SIG-M5 treated with dmso at 0.1 percent for 504 hours (cell line): ENCODE results near the gene BEST4.
"Not testable (repeated sequence)": the region's sequence is repeated elsewhere in the genome, so short reads cannot be mapped to it uniquely, and the experiment has no call there.

ENCODE experiments used
- DNase-seq: peaks from one replicate; lab custom pipeline; 2025; ENCODE audit not compliant: unreplicated experiment; lab: John Stamatoyannopoulos, UW

BEST4 gene

DNA sequence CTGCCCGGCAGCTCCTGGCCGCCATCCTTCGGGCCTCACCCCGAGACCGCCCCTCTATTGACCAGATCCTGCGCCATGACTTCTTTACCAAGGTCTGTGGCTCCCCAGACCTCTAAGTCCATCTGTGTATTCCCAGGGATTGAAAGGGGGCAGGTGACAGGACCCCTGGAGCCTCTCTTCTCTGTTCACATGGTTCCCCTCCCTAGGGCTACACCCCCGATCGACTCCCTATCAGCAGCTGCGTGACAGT, 15.0 kb upstream of the BEST4 start:
- DNase-seq, result no peak

GRCh38 chr1:44802306-44803061, 14.5 kb upstream of the BEST4 start:
- DNase-seq, result no peak

DNA sequence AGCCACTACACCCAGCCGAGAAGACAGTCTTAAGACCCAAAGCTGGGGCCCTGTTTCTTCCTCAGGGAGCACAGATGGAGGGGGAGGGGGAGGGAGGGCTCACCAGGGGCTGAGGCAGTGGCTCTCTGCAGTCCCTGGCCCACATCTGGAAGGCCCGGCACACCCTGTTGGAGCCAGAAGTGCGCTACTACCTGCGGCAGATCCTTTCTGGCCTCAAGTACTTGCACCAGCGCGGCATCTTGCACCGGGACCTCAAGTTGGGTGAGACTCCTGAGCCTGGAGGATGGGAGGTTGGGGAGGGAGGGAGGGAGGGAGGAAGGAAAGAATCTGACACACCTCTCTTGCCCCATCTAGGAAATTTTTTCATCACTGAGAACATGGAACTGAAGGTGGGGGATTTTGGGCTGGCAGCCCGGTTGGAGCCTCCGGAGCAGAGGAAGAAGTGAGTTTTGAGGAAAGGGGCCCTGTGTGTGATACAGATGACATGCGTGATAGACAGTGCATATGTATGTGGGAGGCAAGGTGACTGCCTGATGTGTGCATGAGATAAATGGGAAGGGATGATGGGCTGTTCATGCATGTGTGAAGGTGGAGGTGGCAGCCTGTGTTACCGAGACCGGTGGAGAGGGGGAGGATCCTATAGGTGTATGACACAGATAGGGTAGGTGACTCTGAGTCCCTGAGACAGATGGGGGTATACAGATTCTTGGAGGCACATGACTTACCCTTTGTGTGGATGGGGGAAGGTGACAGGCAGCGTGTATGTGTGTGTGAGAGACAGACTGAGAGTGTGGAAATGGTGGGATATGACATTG, 13.7 kb upstream of the BEST4 start:
- DNase-seq, result no peak

GRCh38 chr1:44799770-44800584, 12.0 kb upstream of the BEST4 start, which contains the start of gene PLK3:
Gene PLK3 (plus strand): TSS chr1:44800377. CDS start chr1:44800464, 87 bp downstream.
- DNase-seq, result peak; percentile 95

DNA sequence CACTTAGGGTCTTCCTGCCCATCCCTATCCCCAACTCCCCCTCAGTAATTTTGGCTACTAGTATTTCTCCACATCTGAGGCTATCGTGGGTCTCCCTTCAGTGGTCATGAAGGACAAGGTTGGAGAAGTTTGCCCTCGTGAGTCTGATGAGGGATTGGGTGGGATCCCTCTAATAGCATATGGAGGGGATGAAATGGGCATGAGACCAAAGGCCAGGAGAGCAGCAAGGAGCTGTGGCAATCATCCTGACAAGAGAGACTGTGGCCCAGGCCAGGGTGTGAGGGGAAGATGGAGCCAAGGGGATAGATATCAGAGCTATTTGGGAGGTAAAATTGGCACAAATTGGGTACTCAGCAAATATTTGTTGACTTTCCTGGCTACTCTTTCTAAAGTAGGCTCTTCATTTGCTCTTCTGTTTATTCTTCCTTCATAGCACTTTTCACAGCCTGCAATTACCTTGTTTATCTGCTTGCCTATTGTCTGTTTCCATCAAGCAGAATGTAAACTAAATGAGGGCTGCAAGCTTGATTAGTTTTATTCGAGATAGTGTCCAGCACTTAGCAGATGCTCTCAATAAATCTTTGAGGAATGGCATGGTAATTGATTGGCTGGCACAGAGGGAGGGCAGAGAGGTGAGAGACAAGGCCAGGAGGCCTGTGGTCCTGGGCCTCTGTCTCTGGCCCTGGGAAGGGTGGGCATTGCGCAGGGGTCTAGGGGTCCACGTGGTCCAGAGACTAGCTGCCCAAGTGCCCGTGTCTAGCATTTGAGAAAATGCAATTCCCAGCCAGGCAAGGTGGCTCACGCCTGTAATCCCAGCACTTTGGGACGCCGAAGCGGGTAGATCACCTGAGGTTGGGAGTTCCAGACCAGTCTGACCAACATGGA, 10.8 kb upstream of the BEST4 start:
- no peak for DNase-seq

GRCh38 chr1:44797886-44798285, 9.9 kb upstream of the BEST4 start:
- DNase-seq, result not testable (repeated sequence)

- no peak for DNase-seq
Observed at GRCh38 chr1:44792736-44793502, 4.9 kb upstream of the BEST4 start.

GRCh38 chr1:44790968-44791801, 3.2 kb upstream of the BEST4 start:
- DNase-seq, result no peak

- no peak for DNase-seq
Observed at GRCh38 chr1:44787506-44787905, 464 bp downstream of the BEST4 start.

GRCh38 chr1:44786841-44787426, 1.0 kb downstream of the BEST4 start:
- no peak for DNase-seq

GRCh38 chr1:44786138-44786840, 1.7 kb downstream of the BEST4 start:
- peak; percentile 43 for DNase-seq

DNA sequence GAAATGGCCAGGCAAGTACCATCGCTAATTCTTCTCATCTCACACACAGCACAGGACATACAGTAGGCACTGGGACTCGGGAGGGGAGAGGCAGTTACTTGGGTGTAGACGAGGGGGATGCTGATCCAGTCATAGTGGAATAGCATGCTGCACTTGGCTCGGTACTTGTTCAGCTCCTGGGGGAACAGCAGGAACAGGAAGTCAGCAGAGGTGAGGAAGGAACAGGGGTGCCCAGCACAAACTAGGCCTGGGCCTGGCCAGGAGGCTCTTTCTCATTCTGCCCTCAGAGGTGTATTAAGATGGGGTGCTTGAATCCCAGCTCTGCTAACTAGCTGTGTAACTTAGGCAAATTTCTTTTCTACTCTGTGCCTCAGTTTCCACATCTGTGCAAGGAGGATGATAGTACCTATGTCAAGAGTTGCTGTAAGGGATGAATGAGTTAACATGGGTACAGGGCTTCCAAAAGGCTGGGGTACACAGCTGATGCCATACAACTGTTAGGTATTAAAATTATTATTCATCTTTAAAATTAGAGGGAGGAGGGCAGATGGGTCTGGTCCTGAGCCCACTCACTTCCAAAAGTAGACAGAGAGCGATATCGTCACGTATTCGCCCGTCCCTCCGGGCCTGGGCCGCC, 2.4 kb downstream of the BEST4 start:
- no peak for DNase-seq

DNA sequence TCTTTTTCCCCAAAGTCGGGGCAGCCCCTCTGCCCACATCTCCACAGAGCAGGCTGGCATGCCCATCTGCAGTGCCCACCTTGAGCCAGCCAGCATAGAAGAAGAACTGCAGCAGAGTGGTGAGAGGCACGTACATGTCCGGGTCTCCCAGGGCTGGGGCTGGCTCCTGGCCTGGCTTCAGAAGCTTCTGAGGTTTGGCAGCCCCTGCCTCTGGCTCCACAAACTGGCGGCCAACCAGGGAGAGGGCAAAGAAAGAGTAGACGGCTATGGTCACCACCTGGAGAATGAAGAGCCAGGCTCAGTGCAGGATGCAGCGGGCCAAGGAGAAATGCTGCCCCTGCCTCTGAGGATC, 3.0 kb downstream of the BEST4 start:
- DNase-seq, result no peak

GRCh38 chr1:44784094-44785028, 3.6 kb downstream of the BEST4 start:
- DNase-seq, result no peak

GRCh38 chr1:44783697-44784093, 4.3 kb downstream of the BEST4 start:
- DNase-seq, result no peak

DNA sequence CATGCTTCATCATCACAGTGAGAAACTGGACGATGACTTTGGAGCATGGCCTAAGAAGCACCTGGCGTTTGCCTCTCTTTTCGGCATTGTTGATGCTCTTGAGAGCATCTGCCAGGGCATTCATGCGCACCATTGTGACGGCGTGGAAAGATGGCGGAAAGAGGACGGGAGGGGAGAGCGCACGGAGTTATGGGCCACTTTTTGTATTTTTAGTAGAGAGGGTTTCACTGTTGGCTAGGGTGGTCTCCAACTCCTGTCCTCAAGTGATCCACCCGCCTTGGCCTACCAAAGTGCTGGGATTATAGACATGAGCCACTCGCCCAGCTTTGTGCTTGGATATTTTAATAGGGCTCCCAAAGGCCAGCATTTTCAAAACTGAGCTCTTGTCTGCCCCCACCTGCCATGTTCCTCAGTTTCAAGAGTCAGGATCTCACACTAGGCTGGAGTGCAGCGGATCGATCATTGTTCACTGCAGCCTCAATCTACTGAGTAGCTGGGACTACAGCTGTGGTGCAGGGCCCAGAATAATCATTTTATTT, 7.3 kb downstream of the BEST4 start:
- DNase-seq, result no peak
